ENCODE results near the gene ZNF675. TPM values are rescaled to one million over a fixed set of nuclear protein-coding genes. Genes with fewer than 3 reads are reported as not detected.
"Not testable (repeated sequence)": the region's sequence is repeated elsewhere in the genome, so short reads cannot be mapped to it uniquely, and the experiment has no call there.

ZNF675 gene
- total and polyA plus RNA-seq, 2 of the 13 experiments (the other 11 are each of a cell fraction or from before 2014, with no cell fraction given): 3.1 to 12.8 TPM

DNA sequence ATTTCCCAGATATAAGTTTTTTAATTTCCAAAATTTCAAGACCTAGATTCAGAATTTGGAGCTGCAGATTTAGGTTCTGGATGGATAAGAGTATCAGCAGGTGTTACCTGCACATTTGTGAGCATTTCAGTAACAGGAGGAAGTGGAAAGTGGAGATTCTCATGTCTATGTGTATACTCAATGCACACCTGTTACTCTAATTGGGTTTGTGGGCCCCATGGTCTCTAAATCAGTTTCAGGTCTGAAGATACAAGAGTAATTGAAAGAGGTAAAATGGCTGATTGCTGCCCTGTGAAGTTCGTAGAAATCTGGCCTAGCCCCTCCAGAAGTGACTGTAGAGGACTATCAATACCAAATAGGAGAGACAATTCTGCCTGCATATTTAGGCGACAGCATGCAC is 13.9 kb downstream of the ZNF675 start:
- no TSS peak for BruUV-seq (replicated peaks)
- Histone ChIP-seq H3K4me1 (ENCODE audit: insufficient read depth, low read length) (no peaks in the 10 kb centered on the region), H3K9me3 (ENCODE audit: low read length) (no peaks in the 10 kb centered on the region), H3K27ac (ENCODE audit: extremely low read length, insufficient read depth, low read length) (no peak overlapping the region), H3K4me3 (replicated peaks in 1 of 3; ENCODE audit: insufficient read depth in 1 of 3, low read depth in 2 of 3, low read length in 3 of 3) (no peak overlapping the region), H2AFZ (ENCODE audit: low read length) (no peak overlapping the region), H3K36me3 (replicated peaks in 1 of 2; ENCODE audit: control insufficient read depth in 1 of 2, insufficient read depth in 2 of 2, low read length in 2 of 2) (no peaks in the 10 kb centered on the region), H3K9ac (ENCODE audit: insufficient read depth, low read depth, low read length) (no peak overlapping the region), H3K79me2 (ENCODE audit: insufficient read depth, low read length) (peaks cover 47% of the 10 kb centered on the region), H3K4me2 (ENCODE audit: low read depth, low read length) (no peak overlapping the region), H3K27me3 (ENCODE audit: control insufficient read depth in 1 of 2, insufficient read depth in 2 of 2, low read length in 2 of 2) (no peaks in the 10 kb centered on the region), H4K20me1 (ENCODE audit: insufficient read depth, low read length) (no peaks in the 10 kb centered on the region)
- FAIRE-seq: no peak
- TF ChIP-seq HDAC1 (CRISPR knock-in tag; IDR thresholded peaks at IDR 0.05) (no peak), MTA3 (CRISPR knock-in tag; IDR thresholded peaks at IDR 0.05) (no peak), ZNF749 (CRISPR knock-in tag; IDR thresholded peaks at IDR 0.05; ENCODE audit: borderline replicate concordance) (no peak), ZBTB7A (CRISPR knock-in tag; IDR thresholded peaks at IDR 0.05) (no peak), DPF2 (CRISPR knock-in tag; IDR thresholded peaks at IDR 0.05; ENCODE audit: borderline replicate concordance, low read depth) (no peak), ZNF564 (CRISPR knock-in tag; IDR thresholded peaks at IDR 0.05) (no peak), BRCA1 (CRISPR knock-in tag; IDR thresholded peaks at IDR 0.05) (no peak)
- TF ChIP-seq, protein P1, sequence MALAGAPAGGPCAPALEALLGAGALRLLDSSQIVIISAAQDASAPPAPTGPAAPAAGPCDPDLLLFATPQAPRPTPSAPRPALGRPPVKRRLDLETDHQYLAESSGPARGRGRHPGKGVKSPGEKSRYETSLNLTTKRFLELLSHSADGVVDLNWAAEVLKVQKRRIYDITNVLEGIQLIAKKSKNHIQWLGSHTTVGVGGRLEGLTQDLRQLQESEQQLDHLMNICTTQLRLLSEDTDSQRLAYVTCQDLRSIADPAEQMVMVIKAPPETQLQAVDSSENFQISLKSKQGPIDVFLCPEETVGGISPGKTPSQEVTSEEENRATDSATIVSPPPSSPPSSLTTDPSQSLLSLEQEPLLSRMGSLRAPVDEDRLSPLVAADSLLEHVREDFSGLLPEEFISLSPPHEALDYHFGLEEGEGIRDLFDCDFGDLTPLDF (CRISPR knock-in tag; IDR thresholded peaks at IDR 0.05): no peak
- no peak for ATAC-seq
- ChIA-PET POLR2A (no interaction called here), CTCF (ENCODE audit: low intra/inter-chr PET ratio, low total read pairs) (no interaction called here)
- intact Hi-C loops (cut with micrococcal nuclease; ENCODE audit: unreplicated experiment) (no loop called here), in situ Hi-C loops (cut with HindIII; ENCODE audit: extremely low pct_ligation_motif_present, low pct_unique_long_range_greater_than_20kb) (no loop called here)
- no peak for DNase-seq (ENCODE audit: low spot score)
- WGBS (ENCODE audit: low lambda C conversion rate): 95% methylated on average over 2 of the region's 2 CpGs

DNA sequence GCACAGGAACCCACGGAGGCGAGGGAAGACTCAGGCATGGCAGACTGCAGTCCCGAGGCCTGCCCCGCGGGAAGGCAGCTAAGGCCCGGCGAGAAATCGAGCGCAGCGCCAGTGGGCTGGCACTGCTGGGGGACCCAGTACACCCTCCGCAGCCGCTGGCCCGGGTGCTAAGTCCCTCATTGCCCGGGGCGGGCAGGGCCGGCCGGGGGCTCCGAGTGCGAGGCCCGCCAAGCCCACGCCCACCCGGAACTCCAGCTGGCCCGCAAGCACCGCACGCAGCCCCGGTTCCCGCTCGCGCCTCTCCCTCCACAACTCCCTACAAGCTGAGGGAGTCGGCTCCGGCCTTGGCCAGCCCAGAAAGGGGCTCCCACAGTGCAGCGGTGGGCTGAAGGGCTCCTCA is 18.4 kb downstream of the ZNF675 start:
- H3K4me1 ChIP-seq (ENCODE audit: insufficient read depth, low read length); BruUV-seq (replicated peaks); FAIRE-seq; CTCF ChIA-PET (ENCODE audit: low intra/inter-chr PET ratio, low total read pairs); H3K27ac ChIP-seq (ENCODE audit: extremely low read length, insufficient read depth, low read length); H3K36me3 ChIP-seq (replicated peaks in 1 of 2; ENCODE audit: control insufficient read depth in 1 of 2, insufficient read depth in 2 of 2, low read length in 2 of 2); H3K9me3 ChIP-seq (ENCODE audit: low read length); DNase-seq (ENCODE audit: low spot score); H3K4me3 ChIP-seq (replicated peaks in 1 of 3; ENCODE audit: insufficient read depth in 1 of 3, low read depth in 2 of 3, low read length in 3 of 3); H3K4me2 ChIP-seq (ENCODE audit: low read depth, low read length); H2AFZ ChIP-seq (ENCODE audit: low read length); H3K9ac ChIP-seq (ENCODE audit: insufficient read depth, low read depth, low read length); in situ Hi-C loops (cut with HindIII; ENCODE audit: extremely low pct_ligation_motif_present, low pct_unique_long_range_greater_than_20kb); POLR2A ChIA-PET; ATAC-seq; H3K27me3 ChIP-seq (ENCODE audit: control insufficient read depth in 1 of 2, insufficient read depth in 2 of 2, low read length in 2 of 2); H4K20me1 ChIP-seq (ENCODE audit: insufficient read depth, low read length); intact Hi-C loops (cut with micrococcal nuclease; ENCODE audit: unreplicated experiment): not testable (repeated sequence)
- WGBS (ENCODE audit: low lambda C conversion rate): 82% methylated on average over 2 of the region's 32 CpGs
- peaks cover 27% of the 10 kb centered on the region for H3K79me2 ChIP-seq (ENCODE audit: insufficient read depth, low read length)

Data from HepG2 (cell line).